ENCODE results near the gene TUT4.

Gene TUT4

DNA sequence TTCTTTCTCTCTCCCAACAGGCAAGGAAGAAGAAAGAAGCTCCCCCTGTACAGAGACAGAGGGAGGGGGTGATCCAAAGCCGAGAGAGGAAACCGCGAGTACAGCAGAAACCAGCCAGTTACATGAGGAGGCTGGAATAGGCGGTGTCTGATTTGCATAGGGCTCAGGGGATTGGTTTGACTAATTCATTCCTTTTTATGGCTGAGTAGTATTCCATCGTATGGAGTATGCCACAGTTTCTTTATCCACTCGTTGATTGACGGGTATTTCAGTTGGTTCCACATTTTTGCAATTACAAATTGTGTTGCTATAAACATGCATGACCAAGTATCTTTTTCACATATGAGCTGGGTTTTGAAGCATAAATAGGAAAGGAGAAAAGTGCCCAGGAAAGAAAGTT lies 45.8 kb upstream of the TUT4 start:
- no peak overlapping the region for H3K4me3 ChIP-seq (ENCODE audit: low read depth, low read length)
- TF ChIP-seq, protein P1, sequence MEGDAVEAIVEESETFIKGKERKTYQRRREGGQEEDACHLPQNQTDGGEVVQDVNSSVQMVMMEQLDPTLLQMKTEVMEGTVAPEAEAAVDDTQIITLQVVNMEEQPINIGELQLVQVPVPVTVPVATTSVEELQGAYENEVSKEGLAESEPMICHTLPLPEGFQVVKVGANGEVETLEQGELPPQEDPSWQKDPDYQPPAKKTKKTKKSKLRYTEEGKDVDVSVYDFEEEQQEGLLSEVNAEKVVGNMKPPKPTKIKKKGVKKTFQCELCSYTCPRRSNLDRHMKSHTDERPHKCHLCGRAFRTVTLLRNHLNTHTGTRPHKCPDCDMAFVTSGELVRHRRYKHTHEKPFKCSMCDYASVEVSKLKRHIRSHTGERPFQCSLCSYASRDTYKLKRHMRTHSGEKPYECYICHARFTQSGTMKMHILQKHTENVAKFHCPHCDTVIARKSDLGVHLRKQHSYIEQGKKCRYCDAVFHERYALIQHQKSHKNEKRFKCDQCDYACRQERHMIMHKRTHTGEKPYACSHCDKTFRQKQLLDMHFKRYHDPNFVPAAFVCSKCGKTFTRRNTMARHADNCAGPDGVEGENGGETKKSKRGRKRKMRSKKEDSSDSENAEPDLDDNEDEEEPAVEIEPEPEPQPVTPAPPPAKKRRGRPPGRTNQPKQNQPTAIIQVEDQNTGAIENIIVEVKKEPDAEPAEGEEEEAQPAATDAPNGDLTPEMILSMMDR (IDR thresholded peaks at IDR 0.05; ENCODE audit: low read depth, low read length) = no peak

DNA sequence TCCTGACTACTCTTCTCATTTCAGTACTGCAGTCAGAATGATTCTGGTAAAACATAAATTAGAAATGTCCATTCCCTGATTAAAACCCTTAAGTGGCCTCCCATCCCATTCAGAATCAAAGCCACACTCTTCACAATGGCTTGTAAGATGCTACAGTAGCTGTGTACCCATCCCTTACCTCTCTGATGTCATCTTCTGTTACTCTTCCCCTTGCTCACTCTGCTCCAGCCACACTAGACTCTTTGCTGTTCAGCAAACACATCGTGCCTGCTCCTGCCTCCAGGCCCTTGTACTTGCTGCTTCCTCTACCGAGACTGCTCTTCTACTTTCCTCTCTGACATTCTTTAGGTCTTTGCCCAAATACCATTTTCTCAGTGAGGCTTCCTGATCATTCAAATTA lies 45.0 kb upstream of the TUT4 start:
- no peak overlapping the region for H3K4me3 ChIP-seq (ENCODE audit: low read depth, low read length)
- TF ChIP-seq, protein P1 (IDR thresholded peaks at IDR 0.05; ENCODE audit: low read depth, low read length) = no peak

DNA sequence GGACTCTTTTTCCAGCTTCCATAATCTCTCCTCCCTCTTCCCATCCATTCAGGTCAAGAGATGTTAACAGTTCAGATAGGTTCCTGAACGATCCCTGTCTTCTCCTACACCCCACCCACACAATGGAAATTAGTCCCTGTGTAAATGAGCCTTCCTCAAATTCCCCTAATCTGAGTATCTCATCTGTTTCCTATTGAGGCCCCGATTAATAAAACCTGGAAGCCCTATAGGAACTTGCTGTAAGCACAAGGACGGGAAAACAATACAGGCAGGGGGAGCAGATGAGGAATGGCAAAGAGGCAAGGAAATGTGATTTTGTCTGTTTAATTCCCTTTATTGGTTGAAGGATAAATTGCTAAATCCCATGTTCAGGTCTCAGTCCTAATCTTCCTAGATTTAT lies 42.2 kb upstream of the TUT4 start:
- TF ChIP-seq, protein P1 (IDR thresholded peaks at IDR 0.05; ENCODE audit: low read depth, low read length) = no peak
- H3K4me3 ChIP-seq (ENCODE audit: low read depth, low read length) = no peak overlapping the region

DNA sequence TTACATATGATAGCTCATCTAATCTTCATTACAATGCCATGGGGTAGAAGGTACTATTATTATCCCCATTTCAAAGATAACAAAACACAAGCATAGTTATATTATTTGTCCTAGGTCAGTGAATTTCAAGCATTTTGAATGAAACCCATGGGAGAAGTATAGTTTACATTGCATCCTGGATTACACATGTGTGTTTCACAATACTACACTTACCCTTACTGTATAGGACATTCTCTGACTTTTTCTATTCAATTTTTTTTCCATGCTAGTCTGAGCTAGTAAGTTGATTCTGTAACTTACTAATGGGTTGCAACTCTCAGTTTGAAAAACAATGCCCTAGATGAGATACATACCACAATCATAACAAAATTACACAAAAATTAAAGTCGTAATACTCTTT lies 40.6 kb upstream of the TUT4 start:
- H3K4me3 ChIP-seq (ENCODE audit: low read depth, low read length) = no peak overlapping the region
- TF ChIP-seq, protein P1 (IDR thresholded peaks at IDR 0.05; ENCODE audit: low read depth, low read length) = no peak

DNA sequence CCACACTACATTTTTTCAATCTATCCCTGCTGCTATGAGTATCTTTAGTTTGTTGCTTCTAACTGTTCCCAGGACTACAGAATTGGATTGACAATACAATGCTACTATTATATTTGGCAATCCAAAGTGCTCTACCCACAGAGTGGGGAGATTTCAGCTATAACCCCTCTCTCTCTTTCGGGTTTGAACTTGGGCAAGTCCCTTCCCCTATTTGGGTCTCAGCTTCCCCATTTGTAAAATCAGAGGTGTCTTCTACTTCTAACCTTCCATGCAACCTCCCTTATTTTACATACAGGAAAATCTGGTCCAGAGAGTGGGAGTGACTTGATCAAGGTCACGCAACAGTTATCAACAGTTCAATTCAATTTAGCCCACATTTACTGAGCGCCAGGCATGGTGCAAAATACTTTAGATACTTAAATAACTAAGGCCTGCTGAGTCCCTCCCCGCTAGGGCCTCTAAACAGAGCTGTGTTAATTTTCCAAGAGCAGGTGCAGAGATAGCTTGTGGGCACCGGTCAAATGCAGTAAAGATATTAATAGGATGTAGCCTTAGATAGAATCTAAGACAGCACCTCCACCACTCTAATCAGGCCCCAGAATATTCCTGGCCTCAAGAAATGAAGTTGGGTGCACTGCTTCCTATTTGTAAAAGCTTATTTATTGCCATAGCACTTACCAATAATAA lies 39.9 kb upstream of the TUT4 start:
- no peak overlapping the region for H3K4me3 ChIP-seq (ENCODE audit: low read depth, low read length)
- TF ChIP-seq, protein P1 (IDR thresholded peaks at IDR 0.05; ENCODE audit: low read depth, low read length) = no peak

DNA sequence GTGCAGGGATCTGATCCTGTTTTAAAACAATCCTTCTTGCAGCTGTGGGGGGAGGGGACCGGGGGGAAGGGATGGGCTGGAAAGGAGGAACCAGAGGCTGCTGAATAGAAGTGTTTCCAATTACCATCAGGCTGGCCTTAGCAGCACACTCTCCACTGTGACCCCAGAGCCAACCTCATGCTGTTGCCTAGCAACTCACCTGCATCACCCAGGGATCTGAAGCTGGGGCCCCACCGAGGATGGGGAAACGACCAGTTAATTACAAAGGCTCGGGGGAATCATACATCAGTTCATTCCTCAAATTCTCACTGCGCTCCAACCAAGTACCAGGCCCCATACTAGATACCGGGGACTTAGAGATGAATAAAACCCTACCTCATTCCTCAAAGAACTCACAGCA lies 37.4 kb upstream of the TUT4 start:
- H3K4me3 ChIP-seq (ENCODE audit: low read depth, low read length) = no peak overlapping the region
- TF ChIP-seq, protein P1 (IDR thresholded peaks at IDR 0.05; ENCODE audit: low read depth, low read length) = no peak

DNA sequence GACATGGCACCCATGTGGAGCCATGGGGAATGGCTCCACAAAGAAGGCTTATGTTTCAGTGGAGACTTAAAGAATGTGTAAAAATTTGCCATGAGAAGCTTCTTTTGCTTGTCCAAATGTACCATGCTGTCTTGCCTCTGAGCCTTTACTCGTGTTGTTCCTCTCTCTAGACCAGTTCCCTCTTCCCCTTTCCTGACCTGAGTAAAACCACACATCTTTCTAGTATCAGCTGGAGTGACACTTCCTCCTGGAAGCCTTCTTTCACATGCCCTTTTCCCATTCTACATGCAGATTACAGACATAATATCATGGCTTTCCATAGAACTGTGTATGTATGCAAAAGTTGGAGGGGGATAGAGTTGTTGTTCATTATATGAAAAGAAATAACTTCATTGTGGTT lies 35.6 kb upstream of the TUT4 start:
- H3K4me3 ChIP-seq (ENCODE audit: low read depth, low read length) = no peak overlapping the region
- TF ChIP-seq, protein P1 (IDR thresholded peaks at IDR 0.05; ENCODE audit: low read depth, low read length) = no peak

Measured in WI38 (cell line).